ENCODE data around the gene ADNP2.

ADNP2 gene

GRCh38 chr18:80065705-80066104 is 43.4 kb upstream of the ADNP2 start (continued):
- no peak for TF ChIP-seq CSRNP3 (CRISPR knock-in tag; IDR thresholded peaks at IDR 0.05)

GRCh38 chr18:80067321-80067720 is 41.7 kb upstream of the ADNP2 start:
- TF ChIP-seq ZFP30 (CRISPR knock-in tag; IDR thresholded peaks at IDR 0.05) (no peak), ARNTL (CRISPR knock-in tag; IDR thresholded peaks at IDR 0.05; ENCODE audit: borderline replicate concordance, low read depth) (no peak), CREB5 (CRISPR knock-in tag; IDR thresholded peaks at IDR 0.05; ENCODE audit: low read depth) (no peak), TCF4 (CRISPR knock-in tag; IDR thresholded peaks at IDR 0.05; ENCODE audit: borderline replicate concordance) (no peak), TOX (CRISPR knock-in tag; IDR thresholded peaks at IDR 0.05; ENCODE audit: borderline replicate concordance) (no peak), ESRRG (CRISPR knock-in tag; IDR thresholded peaks at IDR 0.05) (no peak), ZFP3 (CRISPR knock-in tag; IDR thresholded peaks at IDR 0.05) (no peak), PATZ1 (CRISPR knock-in tag; IDR thresholded peaks at IDR 0.05; ENCODE audit: borderline replicate concordance) (no peak)
- no peak for ATAC-seq

- no peak for ATAC-seq
- no peak for TF ChIP-seq ARNTL (CRISPR knock-in tag; IDR thresholded peaks at IDR 0.05; ENCODE audit: borderline replicate concordance, low read depth)
- TF ChIP-seq BACH2 (CRISPR knock-in tag; IDR thresholded peaks at IDR 0.05; ENCODE audit: borderline replicate concordance), result no peak
- no peak for TF ChIP-seq TSHZ2 (CRISPR knock-in tag; IDR thresholded peaks at IDR 0.05)
- TF ChIP-seq TCF4 (CRISPR knock-in tag; IDR thresholded peaks at IDR 0.05; ENCODE audit: borderline replicate concordance), result no peak
- TF ChIP-seq PATZ1 (CRISPR knock-in tag; IDR thresholded peaks at IDR 0.05; ENCODE audit: borderline replicate concordance), result no peak
- TF ChIP-seq ZFP3 (CRISPR knock-in tag; IDR thresholded peaks at IDR 0.05), result no peak
- TF ChIP-seq CREB5 (CRISPR knock-in tag; IDR thresholded peaks at IDR 0.05; ENCODE audit: low read depth), result no peak
- no peak for TF ChIP-seq RARB (CRISPR knock-in tag; IDR thresholded peaks at IDR 0.05)
- TF ChIP-seq ISL1 (CRISPR knock-in tag; IDR thresholded peaks at IDR 0.05), result no peak
- no peak for TF ChIP-seq CSRNP3 (CRISPR knock-in tag; IDR thresholded peaks at IDR 0.05)
- no peak for TF ChIP-seq PPARA (CRISPR knock-in tag; IDR thresholded peaks at IDR 0.05; ENCODE audit: borderline replicate concordance)
- no peak for TF ChIP-seq ZC3H10 (CRISPR knock-in tag; IDR thresholded peaks at IDR 0.05)
- TF ChIP-seq ZNF70 (CRISPR knock-in tag; IDR thresholded peaks at IDR 0.05), result no peak
Observed at GRCh38 chr18:80067897-80068296, 41.2 kb upstream of the ADNP2 start.
